ENCODE measurements around the gene MEOX2. TPM values are rescaled to one million over a fixed set of nuclear protein-coding genes. Genes with fewer than 3 reads are reported as not detected.

Gene MEOX2
- total and polyA plus RNA-seq, 2 of the 13 experiments (the other 11 are each of a cell fraction or from before 2014, with no cell fraction given): not detected

DNA sequence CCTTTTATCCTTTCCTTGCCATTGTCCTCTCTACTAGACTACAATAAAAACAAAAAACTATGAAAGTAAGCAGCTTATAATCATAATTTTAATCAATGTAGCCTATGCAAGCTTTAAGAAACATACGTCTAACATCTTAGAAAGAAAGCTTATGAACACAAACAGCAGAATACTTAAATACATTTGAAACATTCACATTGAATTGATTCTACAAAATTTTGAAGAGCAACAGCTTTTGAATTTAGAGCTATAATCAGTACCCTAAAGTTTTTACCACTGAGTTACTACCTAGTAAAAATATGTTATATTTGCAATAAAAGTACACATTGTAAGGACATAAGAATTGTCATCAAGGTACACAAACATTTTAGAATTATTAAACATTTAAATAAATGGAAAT lies 7.2 kb downstream of the MEOX2 start:
- intact Hi-C loops (cut with micrococcal nuclease; ENCODE audit: unreplicated experiment) (no loop called here), in situ Hi-C loops (cut with HindIII; ENCODE audit: extremely low pct_ligation_motif_present, low pct_unique_long_range_greater_than_20kb) (no loop called here)
- ATAC-seq (no peak), DNase-seq (ENCODE audit: low spot score) (no peak), FAIRE-seq (no peak)
- no TSS peak for BruUV-seq (replicated peaks)
- H3K27ac ChIP-seq (ENCODE audit: extremely low read length, insufficient read depth, low read length): no peak overlapping the region
- H3K27me3 ChIP-seq (ENCODE audit: control insufficient read depth in 1 of 2, insufficient read depth in 2 of 2, low read length in 2 of 2): no peaks in the 10 kb centered on the region
- no peaks in the 10 kb centered on the region for H3K9me3 ChIP-seq (ENCODE audit: low read length)
- H3K79me2 ChIP-seq (ENCODE audit: insufficient read depth, low read length): no peaks in the 10 kb centered on the region
- no peak overlapping the region for H3K4me2 ChIP-seq (ENCODE audit: low read depth, low read length)
- H4K20me1 ChIP-seq (ENCODE audit: insufficient read depth, low read length): no peaks in the 10 kb centered on the region
- H3K4me1 ChIP-seq (ENCODE audit: insufficient read depth, low read length): no peaks in the 10 kb centered on the region
- ChIA-PET POLR2A (no interaction called here), CTCF (ENCODE audit: low intra/inter-chr PET ratio, low total read pairs) (no interaction called here)
- no peak overlapping the region for H3K9ac ChIP-seq (ENCODE audit: insufficient read depth, low read depth, low read length)
- no peak overlapping the region for H3K4me3 ChIP-seq (replicated peaks in 1 of 3; ENCODE audit: insufficient read depth in 1 of 3, low read depth in 2 of 3, low read length in 3 of 3)
- H2AFZ ChIP-seq (ENCODE audit: low read length): no peak overlapping the region
- 62% methylated on average over 1 of the region's 1 CpG for WGBS (ENCODE audit: low lambda C conversion rate)
- no peaks in the 10 kb centered on the region for H3K36me3 ChIP-seq (replicated peaks in 1 of 2; ENCODE audit: control insufficient read depth in 1 of 2, insufficient read depth in 2 of 2, low read length in 2 of 2)
- TF ChIP-seq, protein P1, sequence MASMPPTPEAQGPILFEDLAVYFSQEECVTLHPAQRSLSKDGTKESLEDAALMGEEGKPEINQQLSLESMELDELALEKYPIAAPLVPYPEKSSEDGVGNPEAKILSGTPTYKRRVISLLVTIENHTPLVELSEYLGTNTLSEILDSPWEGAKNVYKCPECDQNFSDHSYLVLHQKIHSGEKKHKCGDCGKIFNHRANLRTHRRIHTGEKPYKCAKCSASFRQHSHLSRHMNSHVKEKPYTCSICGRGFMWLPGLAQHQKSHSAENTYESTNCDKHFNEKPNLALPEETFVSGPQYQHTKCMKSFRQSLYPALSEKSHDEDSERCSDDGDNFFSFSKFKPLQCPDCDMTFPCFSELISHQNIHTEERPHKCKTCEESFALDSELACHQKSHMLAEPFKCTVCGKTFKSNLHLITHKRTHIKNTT (CRISPR knock-in tag; IDR thresholded peaks at IDR 0.05): no peak
- TF ChIP-seq ZNF616 (CRISPR knock-in tag; IDR thresholded peaks at IDR 0.05; ENCODE audit: low read depth) (no peak), TEAD2 (CRISPR knock-in tag; IDR thresholded peaks at IDR 0.05) (no peak), ZNF703 (CRISPR knock-in tag; IDR thresholded peaks at IDR 0.05; ENCODE audit: borderline replicate concordance) (no peak), ZNF607 (CRISPR knock-in tag; IDR thresholded peaks at IDR 0.05; ENCODE audit: borderline replicate concordance) (no peak), CENPX (CRISPR knock-in tag; IDR thresholded peaks at IDR 0.05) (no peak), ISX (CRISPR knock-in tag; conservative IDR thresholded peaks at IDR 0.05) (no peak), NR1H2 (CRISPR knock-in tag; IDR thresholded peaks at IDR 0.05; ENCODE audit: borderline replicate concordance, low read depth) (no peak), ZNF317 (CRISPR knock-in tag; IDR thresholded peaks at IDR 0.05) (no peak), MXD4 (CRISPR knock-in tag; IDR thresholded peaks at IDR 0.05) (no peak), ZNF883 (CRISPR knock-in tag; IDR thresholded peaks at IDR 0.05; ENCODE audit: not compliant biosample characterization) (no peak), ZNF34 (CRISPR knock-in tag; IDR thresholded peaks at IDR 0.05; ENCODE audit: borderline replicate concordance) (no peak), ZNF782 (CRISPR knock-in tag; IDR thresholded peaks at IDR 0.05; ENCODE audit: borderline replicate concordance) (no peak), GZF1 (CRISPR knock-in tag; IDR thresholded peaks at IDR 0.05) (no peak), MIER3 (CRISPR knock-in tag; IDR thresholded peaks at IDR 0.05; ENCODE audit: borderline replicate concordance) (no peak), ZNF335 (CRISPR knock-in tag; IDR thresholded peaks at IDR 0.05) (no peak)
- TF ChIP-seq, protein P2, sequence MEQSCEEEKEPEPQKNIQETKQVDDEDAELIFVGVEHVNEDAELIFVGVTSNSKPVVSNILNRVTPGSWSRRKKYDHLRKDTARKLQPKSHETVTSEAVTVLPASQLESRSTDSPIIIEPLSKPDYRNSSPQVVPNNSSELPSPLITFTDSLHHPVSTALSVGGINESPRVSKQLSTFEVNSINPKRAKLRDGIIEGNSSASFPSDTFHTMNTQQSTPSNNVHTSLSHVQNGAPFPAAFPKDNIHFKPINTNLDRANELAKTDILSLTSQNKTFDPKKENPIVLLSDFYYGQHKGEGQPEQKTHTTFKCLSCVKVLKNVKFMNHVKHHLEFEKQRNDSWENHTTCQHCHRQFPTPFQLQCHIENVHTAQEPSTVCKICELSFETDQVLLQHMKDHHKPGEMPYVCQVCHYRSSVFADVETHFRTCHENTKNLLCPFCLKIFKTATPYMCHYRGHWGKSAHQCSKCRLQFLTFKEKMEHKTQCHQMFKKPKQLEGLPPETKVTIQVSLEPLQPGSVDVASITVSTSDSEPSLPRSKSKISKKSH (CRISPR knock-in tag; IDR thresholded peaks at IDR 0.05; ENCODE audit: borderline replicate concordance): no peak
- TF ChIP-seq, protein P3, sequence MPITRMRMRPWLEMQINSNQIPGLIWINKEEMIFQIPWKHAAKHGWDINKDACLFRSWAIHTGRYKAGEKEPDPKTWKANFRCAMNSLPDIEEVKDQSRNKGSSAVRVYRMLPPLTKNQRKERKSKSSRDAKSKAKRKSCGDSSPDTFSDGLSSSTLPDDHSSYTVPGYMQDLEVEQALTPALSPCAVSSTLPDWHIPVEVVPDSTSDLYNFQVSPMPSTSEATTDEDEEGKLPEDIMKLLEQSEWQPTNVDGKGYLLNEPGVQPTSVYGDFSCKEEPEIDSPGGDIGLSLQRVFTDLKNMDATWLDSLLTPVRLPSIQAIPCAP (CRISPR knock-in tag; IDR thresholded peaks at IDR 0.05; ENCODE audit: low read depth): no peak
- TF ChIP-seq, protein P4, sequence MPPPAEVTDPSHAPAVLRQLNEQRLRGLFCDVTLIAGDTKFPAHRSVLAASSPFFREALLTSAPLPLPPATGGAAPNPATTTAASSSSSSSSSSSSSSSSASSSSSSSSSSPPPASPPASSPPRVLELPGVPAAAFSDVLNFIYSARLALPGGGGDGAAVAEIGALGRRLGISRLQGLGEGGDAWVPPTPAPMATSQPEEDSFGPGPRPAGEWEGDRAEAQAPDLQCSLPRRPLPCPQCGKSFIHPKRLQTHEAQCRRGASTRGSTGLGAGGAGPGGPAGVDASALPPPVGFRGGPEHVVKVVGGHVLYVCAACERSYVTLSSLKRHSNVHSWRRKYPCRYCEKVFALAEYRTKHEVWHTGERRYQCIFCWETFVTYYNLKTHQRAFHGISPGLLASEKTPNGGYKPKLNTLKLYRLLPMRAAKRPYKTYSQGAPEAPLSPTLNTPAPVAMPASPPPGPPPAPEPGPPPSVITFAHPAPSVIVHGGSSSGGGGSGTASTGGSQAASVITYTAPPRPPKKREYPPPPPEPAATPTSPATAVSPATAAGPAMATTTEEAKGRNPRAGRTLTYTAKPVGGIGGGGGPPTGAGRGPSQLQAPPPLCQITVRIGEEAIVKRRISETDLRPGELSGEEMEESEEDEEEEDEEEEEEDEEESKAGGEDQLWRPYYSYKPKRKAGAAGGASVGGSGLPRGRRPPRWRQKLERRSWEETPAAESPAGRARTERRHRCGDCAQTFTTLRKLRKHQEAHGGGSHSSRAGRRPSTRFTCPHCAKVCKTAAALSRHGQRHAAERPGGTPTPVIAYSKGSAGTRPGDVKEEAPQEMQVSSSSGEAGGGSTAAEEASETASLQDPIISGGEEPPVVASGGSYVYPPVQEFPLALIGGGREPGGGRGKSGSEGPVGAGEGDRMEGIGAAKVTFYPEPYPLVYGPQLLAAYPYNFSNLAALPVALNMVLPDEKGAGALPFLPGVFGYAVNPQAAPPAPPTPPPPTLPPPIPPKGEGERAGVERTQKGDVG (CRISPR knock-in tag; IDR thresholded peaks at IDR 0.05; ENCODE audit: borderline replicate concordance): no peak
